Measurements from ENCODE around the gene CTIF.

The CTIF gene

GRCh38 chr18:48741866-48742265, 203.0 kb downstream of the CTIF start:
- TF ChIP-seq CREB1 (IDR thresholded peaks at IDR 0.05; ENCODE audit: low read depth) (no peak), USF1 (IDR thresholded peaks at IDR 0.05) (no peak), CEBPB (IDR thresholded peaks at IDR 0.05) (no peak), RAD21 (IDR thresholded peaks at IDR 0.05; ENCODE audit: low read depth) (no peak), MAX (IDR thresholded peaks at IDR 0.05) (no peak), EP300 (IDR thresholded peaks at IDR 0.05; ENCODE audit: borderline replicate concordance) (no peak), YY1 (IDR thresholded peaks at IDR 0.05; ENCODE audit: low read depth) (no peak), TEAD4 (IDR thresholded peaks at IDR 0.05) (no peak), ZBTB7A (IDR thresholded peaks at IDR 0.05; ENCODE audit: low read depth) (no peak)

GRCh38 chr18:48742304-48742703, 203.5 kb downstream of the CTIF start:
- TF ChIP-seq CEBPB (IDR thresholded peaks at IDR 0.05) (no peak), ZBTB7A (IDR thresholded peaks at IDR 0.05; ENCODE audit: low read depth) (no peak), TEAD4 (IDR thresholded peaks at IDR 0.05) (no peak), USF1 (IDR thresholded peaks at IDR 0.05) (no peak), RAD21 (IDR thresholded peaks at IDR 0.05; ENCODE audit: low read depth) (no peak), YY1 (IDR thresholded peaks at IDR 0.05; ENCODE audit: low read depth) (no peak), EGR1 (IDR thresholded peaks at IDR 0.05) (no peak), CREB1 (IDR thresholded peaks at IDR 0.05; ENCODE audit: low read depth) (no peak), MAX (IDR thresholded peaks at IDR 0.05) (no peak), TCF12 (IDR thresholded peaks at IDR 0.05; ENCODE audit: low read depth) (no peak), REST (IDR thresholded peaks at IDR 0.05; ENCODE audit: low read depth) (no peak), EP300 (IDR thresholded peaks at IDR 0.05; ENCODE audit: borderline replicate concordance) (no peak), FOXM1 (IDR thresholded peaks at IDR 0.05; ENCODE audit: borderline replicate concordance, low read depth) (no peak)

GRCh38 chr18:48742706-48743475, 204.1 kb downstream of the CTIF start:
- TF ChIP-seq ZBTB7A (IDR thresholded peaks at IDR 0.05; ENCODE audit: low read depth) (no peak), CREB1 (IDR thresholded peaks at IDR 0.05; ENCODE audit: low read depth) (no peak), TEAD4 (IDR thresholded peaks at IDR 0.05) (no peak), FOXM1 (IDR thresholded peaks at IDR 0.05; ENCODE audit: borderline replicate concordance, low read depth) (no peak), NFIC (IDR thresholded peaks at IDR 0.05) (no peak), EGR1 (IDR thresholded peaks at IDR 0.05) (no peak)

GRCh38 chr18:48743886-48744285, 205.1 kb downstream of the CTIF start:
- TF ChIP-seq FOXM1 (IDR thresholded peaks at IDR 0.05; ENCODE audit: borderline replicate concordance, low read depth) (no peak), TEAD4 (IDR thresholded peaks at IDR 0.05) (no peak), REST (IDR thresholded peaks at IDR 0.05; ENCODE audit: low read depth) (no peak), USF1 (IDR thresholded peaks at IDR 0.05) (no peak)

- TF ChIP-seq TAF1 (IDR thresholded peaks at IDR 0.05; ENCODE audit: low read depth) (no peak), TCF12 (IDR thresholded peaks at IDR 0.05; ENCODE audit: low read depth) (no peak), RAD21 (IDR thresholded peaks at IDR 0.05; ENCODE audit: low read depth) (no peak), CREB1 (IDR thresholded peaks at IDR 0.05; ENCODE audit: low read depth) (no peak), MAX (IDR thresholded peaks at IDR 0.05) (no peak), REST (IDR thresholded peaks at IDR 0.05; ENCODE audit: low read depth) (no peak), CEBPB (IDR thresholded peaks at IDR 0.05) (no peak), EGR1 (IDR thresholded peaks at IDR 0.05) (no peak), USF1 (IDR thresholded peaks at IDR 0.05) (no peak), ZBTB7A (IDR thresholded peaks at IDR 0.05; ENCODE audit: low read depth) (no peak), FOXM1 (IDR thresholded peaks at IDR 0.05; ENCODE audit: borderline replicate concordance, low read depth) (no peak), NFIC (IDR thresholded peaks at IDR 0.05) (no peak), TEAD4 (IDR thresholded peaks at IDR 0.05) (no peak), YY1 (IDR thresholded peaks at IDR 0.05; ENCODE audit: low read depth) (no peak), EP300 (IDR thresholded peaks at IDR 0.05; ENCODE audit: borderline replicate concordance) (no peak)
Measured at GRCh38 chr18:48745293-48745692, 206.5 kb downstream of the CTIF start.
